Astrocyte of the hippocampus (primary cell): ENCODE results near the gene S1PR5.

ENCODE experiments used
- DNase-seq: peaks from one replicate; pipeline ENCODE4 v3.0.0; 2011; ENCODE audit warnings: low read depth, low spot score

Gene S1PR5

GRCh38 chr19:10516671-10517286, 468 bp downstream of the S1PR5 start:
- no peak for DNase-seq

GRCh38 chr19:10516064-10516385, 1.2 kb downstream of the S1PR5 start:
- no peak for DNase-seq

- peak; percentile 43 for DNase-seq
Measured at GRCh38 chr19:10514211-10515145, 2.8 kb downstream of the S1PR5 start.

GRCh38 chr19:10513223-10513622, 4.0 kb downstream of the S1PR5 start:
- DNase-seq = no peak

GRCh38 chr19:10510301-10510802, 6.9 kb downstream of the S1PR5 start:
- DNase-seq = no peak

- no peak for DNase-seq
Measured at GRCh38 chr19:10508707-10509106, 8.5 kb downstream of the S1PR5 start.

- no peak for DNase-seq
Measured at GRCh38 chr19:10508036-10508435, 9.2 kb downstream of the S1PR5 start.

GRCh38 chr19:10505583-10506229, 11.5 kb downstream of the S1PR5 start:
- peak; percentile 69 for DNase-seq

GRCh38 chr19:10503002-10503789, 14.1 kb downstream of the S1PR5 start, which contains the start of gene KEAP1:
KEAP1 (minus strand) TSS chr19:10503356; CDS start chr19:10500033, 3,323 bp downstream.
- DNase-seq = peak; percentile 55

- DNase-seq = peak; percentile 97
Measured at GRCh38 chr19:10502524-10503001, 14.7 kb downstream of the S1PR5 start.

- peak; percentile 74 for DNase-seq
Measured at GRCh38 chr19:10501971-10502523, 15.2 kb downstream of the S1PR5 start.

GRCh38 chr19:10500247-10500592, 17.0 kb downstream of the S1PR5 start:
- DNase-seq = no peak

GRCh38 chr19:10499550-10500246, 17.5 kb downstream of the S1PR5 start:
- no peak for DNase-seq

GRCh38 chr19:10497371-10497770, 19.9 kb downstream of the S1PR5 start:
- DNase-seq = no peak

- DNase-seq = no peak
Measured at GRCh38 chr19:10491472-10492047, 25.7 kb downstream of the S1PR5 start.

GRCh38 chr19:10486551-10486950, 30.7 kb downstream of the S1PR5 start:
- DNase-seq = no peak

- DNase-seq = peak; percentile 89
Measured at GRCh38 chr19:10478903-10479384, 38.3 kb downstream of the S1PR5 start.

- no peak for DNase-seq
Measured at GRCh38 chr19:10478476-10478875, 38.8 kb downstream of the S1PR5 start.

GRCh38 chr19:10474962-10475451, 42.2 kb downstream of the S1PR5 start:
- DNase-seq = no peak

GRCh38 chr19:10473192-10473591, 44.1 kb downstream of the S1PR5 start:
- no peak for DNase-seq
